22Rv1 (cell line): ENCODE results near the gene UPF1.

Source experiments
- CTCF ChIP-seq: fragments of 450-650 bp; IDR thresholded peaks from 2 replicates; pipeline ENCODE4 v1.5.1; 2017; ENCODE audit warnings: mild to moderate bottlenecking
- ZFX ChIP-seq: fragments of 450-650 bp; IDR thresholded peaks from 2 replicates; pipeline ENCODE4 v1.6.1; 2017; ENCODE audit warnings: antibody characterized with exemption, borderline replicate concordance

- TF ChIP-seq CTCF (peak; percentile 99), ZFX (no peak)
These were observed 34.4 kb downstream of the UPF1 start for GRCh38 chr19:18865973-18866799.
